Stimulated activated naive CD8-positive, alpha-beta T cell treated with anti-CD3 and anti-CD28 coated beads, Interleukin-15, amount 100 ng/mL, for 72 hours (primary cell): ENCODE data around the gene LPCAT2.

Source experiments
- ATAC-seq: fragments of 150-1000 bp; cut with Tn5 transposase; 2 replicates; pipeline ENCODE4 v1.10.0; 2021; ENCODE audit warnings: mild to moderate bottlenecking, moderate library complexity
- DNase-seq, 2 donors: peaks; one replicate each; pipeline ENCODE4 v3.0.0; 2021 to 2022
- H3K27ac Mint-ChIP-seq, 2 donors: one replicate each; pipeline ENCODE4 v1.8.0; 2022; ENCODE audit warnings: mild to moderate bottlenecking in 2 of 2, mixed read lengths in 2 of 2, moderate library complexity in 2 of 2
- H3K27me3 Mint-ChIP-seq: one replicate; pipeline ENCODE4 v1.8.0; 2022; ENCODE audit warnings: mixed read lengths
- H3K4me1 Mint-ChIP-seq: one replicate; pipeline ENCODE4 v1.8.0; 2022; ENCODE audit warnings: mild to moderate bottlenecking, mixed read lengths
- H3K4me3 Mint-ChIP-seq, 2 donors: one replicate each; pipeline ENCODE4 v1.8.0; 2022; ENCODE audit warnings: mild to moderate bottlenecking in 2 of 2, mixed read lengths in 2 of 2, moderate library complexity in 1 of 2
- H3K9me3 Mint-ChIP-seq, 2 donors: one replicate each; pipeline ENCODE4 v1.8.0; 2022; ENCODE audit warnings: mixed read lengths in 2 of 2

LPCAT2 gene

GRCh38 chr16:55476625-55477533, 32.0 kb upstream of the LPCAT2 start:
- Mint-ChIP-seq H3K27ac (no peak overlapping the region), H3K27me3 (peaks cover 57% of the 10 kb centered on the region), H3K4me1 (peaks cover 5% of the 10 kb centered on the region), H3K9me3 (no peaks in the 10 kb centered on the region), H3K4me3 (no peak overlapping the region)
- ATAC-seq (no peak), DNase-seq (no peak)

- Mint-ChIP-seq H3K27me3 (peaks cover 57% of the 10 kb centered on the region), H3K27ac (no peak overlapping the region), H3K4me3 (no peak overlapping the region), H3K4me1 (peaks cover 5% of the 10 kb centered on the region), H3K9me3 (no peaks in the 10 kb centered on the region)
- ATAC-seq, result no peak
- no peak for DNase-seq
Observed at GRCh38 chr16:55477736-55478135, 31.1 kb upstream of the LPCAT2 start.

- ATAC-seq, result no peak
- H3K27ac Mint-ChIP-seq, result no peak within 1 kb of the TSS
- H3K27me3 Mint-ChIP-seq, result peaks cover 57% of the 10 kb centered on the region
- no peak for DNase-seq
- H3K4me3 Mint-ChIP-seq, result no peak within 1 kb of the TSS
- no peaks in the 10 kb centered on the region for H3K9me3 Mint-ChIP-seq
- peaks cover 5% of the 10 kb centered on the region for H3K4me1 Mint-ChIP-seq
Observed at GRCh38 chr16:55478827-55479429, 29.9 kb upstream of the LPCAT2 start, which contains the start of gene MMP2. Gene MMP2 (plus strand): TSS chr16:55479198. CDS start chr16:55479480, 282 bp downstream.

GRCh38 chr16:55479430-55480140, 29.3 kb upstream of the LPCAT2 start:
- ATAC-seq, result no peak
- peaks cover under 1 to 3% of the 10 kb centered on the region in 2 donors for H3K9me3 Mint-ChIP-seq
- peaks cover 57% of the 10 kb centered on the region for H3K27me3 Mint-ChIP-seq
- no peak overlapping the region for H3K27ac Mint-ChIP-seq
- H3K4me3 Mint-ChIP-seq, result no peak overlapping the region
- H3K4me1 Mint-ChIP-seq, result peaks cover 5% of the 10 kb centered on the region
- no peak for DNase-seq

GRCh38 chr16:55480228-55480655, 28.6 kb upstream of the LPCAT2 start:
- Mint-ChIP-seq H3K27ac (no peak overlapping the region), H3K27me3 (peaks cover 57% of the 10 kb centered on the region), H3K4me1 (peaks cover 5% of the 10 kb centered on the region), H3K4me3 (no peak overlapping the region), H3K9me3 (peaks cover 5 to 8% of the 10 kb centered on the region in 2 donors)
- ATAC-seq (no peak), DNase-seq (no peak)

GRCh38 chr16:55481023-55481422, 27.8 kb upstream of the LPCAT2 start:
- H3K27me3 Mint-ChIP-seq, result peaks cover 51% of the 10 kb centered on the region
- no peak for DNase-seq
- peaks cover 5% of the 10 kb centered on the region for H3K4me1 Mint-ChIP-seq
- H3K27ac Mint-ChIP-seq, result no peak overlapping the region
- no peak overlapping the region for H3K4me3 Mint-ChIP-seq
- H3K9me3 Mint-ChIP-seq, result peaks cover 5 to 8% of the 10 kb centered on the region in 2 donors
- no peak for ATAC-seq

- no peak overlapping the region for H3K27ac Mint-ChIP-seq
- peaks cover 41% of the 10 kb centered on the region for H3K27me3 Mint-ChIP-seq
- H3K4me1 Mint-ChIP-seq, result peaks cover 5% of the 10 kb centered on the region
- H3K4me3 Mint-ChIP-seq, result no peak overlapping the region
- no peak for ATAC-seq
- DNase-seq, result no peak
- peaks cover 5 to 8% of the 10 kb centered on the region in 2 donors for H3K9me3 Mint-ChIP-seq
Observed at GRCh38 chr16:55482056-55482455, 26.8 kb upstream of the LPCAT2 start.

GRCh38 chr16:55487048-55487803, 21.6 kb upstream of the LPCAT2 start:
- H3K9me3 Mint-ChIP-seq, result peaks cover 5 to 14% of the 10 kb centered on the region in 2 donors

GRCh38 chr16:55488306-55488705, 20.6 kb upstream of the LPCAT2 start:
- H3K27ac Mint-ChIP-seq, result no peak overlapping the region
- peaks cover 5 to 14% of the 10 kb centered on the region in 2 donors for H3K9me3 Mint-ChIP-seq
- ATAC-seq, result no peak
- no peak overlapping the region for H3K4me3 Mint-ChIP-seq
- DNase-seq, result no peak
- H3K27me3 Mint-ChIP-seq, result peaks cover 6% of the 10 kb centered on the region
- H3K4me1 Mint-ChIP-seq, result no peaks in the 10 kb centered on the region

More at GRCh38 chr16:55487048-55487803, 21.6 kb upstream of the LPCAT2 start:
- ATAC-seq (no peak), DNase-seq (no peak)
- Mint-ChIP-seq H3K27me3 (peaks cover 6% of the 10 kb centered on the region), H3K4me1 (no peaks in the 10 kb centered on the region), H3K4me3 (no peak overlapping the region), H3K27ac (no peak overlapping the region)

- H3K27me3 Mint-ChIP-seq, result peaks cover 6% of the 10 kb centered on the region
- no peak for ATAC-seq
- no peak overlapping the region for H3K4me3 Mint-ChIP-seq
- peak overlapping the region in 1 of 2 donors; percentile 60 for H3K27ac Mint-ChIP-seq
- no peaks in the 10 kb centered on the region for H3K4me1 Mint-ChIP-seq
- DNase-seq, result no peak
- H3K9me3 Mint-ChIP-seq, result peaks cover 5 to 14% of the 10 kb centered on the region in 2 donors
Observed at GRCh38 chr16:55489119-55489955, 19.5 kb upstream of the LPCAT2 start.

GRCh38 chr16:55489956-55490265, 19.0 kb upstream of the LPCAT2 start:
- H3K9me3 Mint-ChIP-seq, result peaks cover under 1 to 8% of the 10 kb centered on the region in 2 donors
- no peak for ATAC-seq
- peaks cover 6% of the 10 kb centered on the region for H3K27me3 Mint-ChIP-seq
- no peak overlapping the region for H3K4me3 Mint-ChIP-seq
- no peaks in the 10 kb centered on the region for H3K4me1 Mint-ChIP-seq
- no peak overlapping the region for H3K27ac Mint-ChIP-seq
- DNase-seq, result no peak

- Mint-ChIP-seq H3K9me3 (peaks cover 0 to 6% of the 10 kb centered on the region in 2 donors), H3K4me1 (no peaks in the 10 kb centered on the region), H3K27me3 (peaks cover 6% of the 10 kb centered on the region), H3K27ac (no peak overlapping the region), H3K4me3 (no peak overlapping the region)
- ATAC-seq (peak; percentile 15), DNase-seq (no peak)
Observed at GRCh38 chr16:55490301-55490700, 18.6 kb upstream of the LPCAT2 start.

- Mint-ChIP-seq H3K4me3 (no peak overlapping the region), H3K27me3 (peaks cover 7% of the 10 kb centered on the region), H3K27ac (no peak overlapping the region), H3K4me1 (peaks cover under 1% of the 10 kb centered on the region), H3K9me3 (peaks cover 0 to 6% of the 10 kb centered on the region in 2 donors)
- DNase-seq (no peak), ATAC-seq (no peak)
Observed at GRCh38 chr16:55491691-55492090, 17.2 kb upstream of the LPCAT2 start.

GRCh38 chr16:55492756-55493380, 16.0 kb upstream of the LPCAT2 start:
- Mint-ChIP-seq H3K4me3 (no peak overlapping the region), H3K27me3 (peaks cover 14% of the 10 kb centered on the region), H3K27ac (no peak overlapping the region), H3K4me1 (peaks cover 6% of the 10 kb centered on the region), H3K9me3 (peaks cover 0 to 6% of the 10 kb centered on the region in 2 donors)
- ATAC-seq (no peak), DNase-seq (no peak)
